CD4-positive, alpha-beta memory T cell (primary cell): ENCODE measurements around the gene AAR2. TPM values are rescaled to one million over a fixed set of nuclear protein-coding genes. Genes with fewer than 3 reads are reported as not detected.

Source experiments
- CTCF ChIA-PET: fragments of 350-600 bp; sonication (Branson Sonifier 250); formaldehyde crosslinking; loops from one replicate; lab custom pipeline; 2021; ENCODE audit warnings: inconsistent platforms; ENCODE audit not compliant: partially characterized antibody; lab: Charles Lee
- POLR2A ChIA-PET: fragments of 350-600 bp; sonication (Branson Sonifier 250); formaldehyde crosslinking; loops from one replicate; lab custom pipeline; 2021; ENCODE audit not compliant: partially characterized antibody; lab: Charles Lee
- DNase-seq, 5 donors: peaks; one replicate each; pipeline versions ENCODE4 v3.0.0 to v3.0.0-alpha.2; 2020 to 2022; ENCODE audit warnings: mixed read lengths in 1 of 5
- H3K27ac ChIP-seq: one replicate; pipeline ENCODE4 v1.7.0; 2013; ENCODE audit warnings: low read depth, low read length
- H3K27me3 ChIP-seq: 2 replicates; pipeline ENCODE4 v1.7.0; 2013; ENCODE audit warnings: mild to moderate bottlenecking, low read length, moderate library complexity; ENCODE audit not compliant: insufficient read depth
- H3K36me3 ChIP-seq: 2 replicates; pipeline ENCODE4 v1.7.0; 2013; ENCODE audit warnings: mild to moderate bottlenecking, low read length, moderate library complexity; ENCODE audit not compliant: insufficient read depth
- H3K4me1 ChIP-seq: 2 replicates; pipeline ENCODE4 v1.7.0; 2013; ENCODE audit warnings: mild to moderate bottlenecking, low read length, moderate library complexity; ENCODE audit not compliant: insufficient read depth
- H3K4me3 ChIP-seq, 2 donors: one replicate each; pipeline ENCODE4 v1.7.0; 2013; ENCODE audit warnings: low read length in 2 of 2, mild to moderate bottlenecking in 1 of 2
- H3K9me3 ChIP-seq, 2 donors: one replicate each; pipeline ENCODE4 v1.7.0; 2013; ENCODE audit warnings: low read length in 2 of 2, control low read depth in 1 of 2; ENCODE audit not compliant: control insufficient read depth in 1 of 2
- H3K27ac Mint-ChIP-seq, 7 donors: one replicate each; pipeline ENCODE4 v1.8.0; 2020 to 2021; ENCODE audit warnings: mixed read lengths in 7 of 7, mild to moderate bottlenecking in 6 of 7, inconsistent platforms in 3 of 7, moderate library complexity in 3 of 7
- H3K27me3 Mint-ChIP-seq, 2 donors: one replicate each; pipeline ENCODE4 v1.8.0; 2020 to 2021; ENCODE audit warnings: mixed read lengths in 2 of 2
- H3K36me3 Mint-ChIP-seq, 2 donors: one replicate each; pipeline ENCODE4 v1.8.0; 2020 to 2021; ENCODE audit warnings: mixed read lengths in 2 of 2, inconsistent platforms in 1 of 2, mild to moderate bottlenecking in 1 of 2
- H3K4me1 Mint-ChIP-seq, 4 donors: one replicate each; pipeline ENCODE4 v1.8.0; 2020 to 2021; ENCODE audit warnings: mixed read lengths in 4 of 4, mild to moderate bottlenecking in 1 of 4
- H3K4me3 Mint-ChIP-seq, 8 donors: one replicate each; pipeline ENCODE4 v1.8.0; 2020 to 2021; ENCODE audit warnings: mixed read lengths in 8 of 8, mild to moderate bottlenecking in 7 of 8, moderate library complexity in 6 of 8, inconsistent platforms in 3 of 8
- H3K9me3 Mint-ChIP-seq, 8 donors: one replicate each; pipeline ENCODE4 v1.8.0; 2020 to 2021; ENCODE audit warnings: mixed read lengths in 8 of 8, mild to moderate bottlenecking in 5 of 8, inconsistent platforms in 3 of 8, moderate library complexity in 1 of 8
- intact Hi-C: fragments of 100-400 bp; cut with micrococcal nuclease; formaldehyde crosslinking; loops from one replicate; pipeline ENCODE4 v1.15.1; 2023
- polyA plus RNA-seq, 2 donors: library from polyadenylated mRNA; unstranded; fragments of 300-500 nt; fragmentation: Illumina TruSeq; gene quantifications; one replicate each; pipeline ENCODE4 v1.2.3, GENCODE V29; 2021
- total RNA-seq, 2 experiments: library from RNA; stranded (reverse); gene quantifications; one replicate each; pipeline ENCODE4 v1.2.3, GENCODE V29; 2021

The AAR2 gene
- total and polyA plus RNA-seq, 4 experiments from 2014 or later: 21.7 to 54.3 (median 32.6) TPM

DNA sequence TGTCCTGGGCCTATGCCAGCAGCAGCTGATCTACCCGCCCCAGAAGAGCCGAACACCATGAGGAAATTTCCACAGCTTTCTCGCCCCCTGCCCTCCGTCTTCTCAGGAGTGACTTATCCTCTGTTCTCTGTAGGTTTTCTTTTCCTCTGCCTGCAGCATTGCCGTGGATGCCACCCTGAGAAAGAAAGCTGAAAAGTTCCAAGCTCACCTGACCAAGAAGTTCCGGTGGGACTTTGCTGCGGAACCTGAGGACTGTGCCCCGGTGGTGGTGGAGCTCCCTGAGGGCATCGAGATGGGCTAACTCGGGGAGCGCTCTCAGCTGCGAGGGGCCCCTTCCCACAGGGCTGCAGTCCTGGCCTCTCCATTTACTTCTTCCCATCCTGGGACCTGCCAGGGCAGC is 19.2 kb downstream of the AAR2 start:
- Histone ChIP-seq H3K9me3 (no peaks in the 10 kb centered on the region), H3K4me1 (no peaks in the 10 kb centered on the region), H3K36me3 (peaks cover 24% of the 10 kb centered on the region), H3K27ac (no peak overlapping the region), H3K4me3 (no peak overlapping the region), H3K27me3 (no peaks in the 10 kb centered on the region)
- Mint-ChIP-seq H3K9me3 (no peaks in the 10 kb centered on the region), H3K4me1 (peaks cover 4 to 21% (median 9%) of the 10 kb centered on the region in 4 donors), H3K4me3 (no peak overlapping the region), H3K27ac (no peak overlapping the region), H3K27me3 (no peaks in the 10 kb centered on the region), H3K36me3 (peaks cover 29 to 55% of the 10 kb centered on the region in 2 donors)
- ChIA-PET POLR2A (no interaction called here), CTCF (interaction anchor here (0.9 kb wide), 1 partner anchor 53 kb away, joined by 3 read pairs; no protein-coding TSS in a partner anchor)
- intact Hi-C loops: no loop called here
- DNase-seq: no peak

DNA sequence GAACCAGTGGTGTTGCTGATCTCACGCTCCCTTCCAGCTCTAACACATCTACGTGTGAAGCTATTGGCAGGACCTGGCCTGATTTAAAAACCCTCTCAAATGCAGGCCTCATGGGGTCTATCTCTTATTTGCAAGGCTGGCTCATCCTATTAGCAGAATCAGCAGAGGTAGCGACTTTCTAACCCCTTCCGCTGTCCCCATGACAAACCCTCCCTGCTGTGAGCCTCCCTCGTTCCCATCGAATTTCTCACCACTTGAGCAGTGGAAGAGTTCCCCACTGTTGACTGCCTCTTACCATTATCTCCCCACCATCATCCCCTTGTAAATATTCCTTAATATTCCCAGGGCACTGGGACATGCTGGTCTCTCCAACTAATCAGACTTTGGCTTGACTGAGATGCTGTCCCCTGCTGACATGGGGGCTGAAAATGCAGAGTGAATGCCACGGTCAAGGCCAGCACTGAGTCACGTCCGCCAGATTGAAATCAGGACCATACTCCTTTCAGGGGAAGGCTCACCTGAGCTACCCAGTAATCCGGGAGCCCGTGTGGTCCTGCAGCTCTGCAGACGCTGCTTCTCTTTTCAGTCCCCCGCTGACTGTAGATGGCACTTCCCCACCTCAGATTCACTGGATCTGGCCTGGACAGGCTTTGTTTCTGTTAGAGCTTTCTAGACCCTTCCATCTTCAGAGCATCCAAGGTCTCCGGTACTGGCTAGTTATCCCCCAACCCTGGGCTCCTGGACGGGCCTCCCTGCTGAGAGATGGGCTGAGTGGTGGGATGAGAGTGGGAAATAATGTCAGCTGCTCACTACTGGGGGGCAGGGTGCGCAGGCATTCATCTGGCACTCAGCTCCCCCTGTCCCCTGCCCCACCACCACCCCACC is 23.1 kb downstream of the AAR2 start:
- Mint-ChIP-seq H3K4me1 (no peaks in the 10 kb centered on the region), H3K27me3 (no peaks in the 10 kb centered on the region), H3K4me3 (no peak overlapping the region), H3K27ac (peak overlapping the region in 1 of 7 donors; percentile 61), H3K36me3 (peaks cover 18 to 22% of the 10 kb centered on the region in 2 donors), H3K9me3 (peaks cover 0 to 2% (median 0%) of the 10 kb centered on the region in 8 donors)
- Histone ChIP-seq H3K4me1 (no peaks in the 10 kb centered on the region), H3K36me3 (peaks cover 14% of the 10 kb centered on the region), H3K9me3 (no peaks in the 10 kb centered on the region), H3K27ac (no peak overlapping the region), H3K4me3 (no peak overlapping the region), H3K27me3 (no peaks in the 10 kb centered on the region)
- ChIA-PET CTCF (no interaction called here), POLR2A (no interaction called here)
- no peak for DNase-seq
- intact Hi-C loops: no loop called here

DNA sequence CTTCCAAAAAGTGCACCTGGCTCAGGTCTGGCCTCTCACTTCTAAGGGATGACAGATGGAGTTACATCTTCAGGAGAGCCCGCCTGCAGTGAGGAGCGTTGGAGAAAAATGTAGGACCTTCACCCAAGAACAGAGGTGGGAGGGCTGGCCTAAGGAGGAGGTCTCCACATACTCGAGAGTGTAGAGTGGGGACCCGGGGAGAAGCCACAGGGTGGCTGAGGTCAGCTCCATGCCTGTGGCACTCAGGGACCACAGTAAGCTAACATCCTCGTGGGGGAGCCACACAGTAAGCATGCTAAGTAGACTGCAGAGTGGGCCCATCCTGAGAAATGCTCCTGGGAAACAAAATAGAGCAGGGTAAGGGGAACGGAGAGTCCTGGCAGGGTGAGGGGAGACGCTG is 24.0 kb downstream of the AAR2 start:
- CTCF ChIA-PET: no interaction called here
- Mint-ChIP-seq H3K27me3 (no peaks in the 10 kb centered on the region), H3K4me1 (no peaks in the 10 kb centered on the region), H3K9me3 (peaks cover 0 to 2% (median 0%) of the 10 kb centered on the region in 8 donors), H3K27ac (peak overlapping the region in 2 of 7 donors; percentile 52 to 66), H3K36me3 (peaks cover 15 to 18% of the 10 kb centered on the region in 2 donors), H3K4me3 (no peak overlapping the region)
- no peak overlapping the region for H3K27ac ChIP-seq
- H3K27me3 ChIP-seq: no peaks in the 10 kb centered on the region
- POLR2A ChIA-PET: no interaction called here
- no peak for DNase-seq
- peaks cover 14% of the 10 kb centered on the region for H3K36me3 ChIP-seq
- no peaks in the 10 kb centered on the region for H3K4me1 ChIP-seq
- intact Hi-C loops: no loop called here
- H3K9me3 ChIP-seq: no peaks in the 10 kb centered on the region
- no peak overlapping the region for H3K4me3 ChIP-seq

DNA sequence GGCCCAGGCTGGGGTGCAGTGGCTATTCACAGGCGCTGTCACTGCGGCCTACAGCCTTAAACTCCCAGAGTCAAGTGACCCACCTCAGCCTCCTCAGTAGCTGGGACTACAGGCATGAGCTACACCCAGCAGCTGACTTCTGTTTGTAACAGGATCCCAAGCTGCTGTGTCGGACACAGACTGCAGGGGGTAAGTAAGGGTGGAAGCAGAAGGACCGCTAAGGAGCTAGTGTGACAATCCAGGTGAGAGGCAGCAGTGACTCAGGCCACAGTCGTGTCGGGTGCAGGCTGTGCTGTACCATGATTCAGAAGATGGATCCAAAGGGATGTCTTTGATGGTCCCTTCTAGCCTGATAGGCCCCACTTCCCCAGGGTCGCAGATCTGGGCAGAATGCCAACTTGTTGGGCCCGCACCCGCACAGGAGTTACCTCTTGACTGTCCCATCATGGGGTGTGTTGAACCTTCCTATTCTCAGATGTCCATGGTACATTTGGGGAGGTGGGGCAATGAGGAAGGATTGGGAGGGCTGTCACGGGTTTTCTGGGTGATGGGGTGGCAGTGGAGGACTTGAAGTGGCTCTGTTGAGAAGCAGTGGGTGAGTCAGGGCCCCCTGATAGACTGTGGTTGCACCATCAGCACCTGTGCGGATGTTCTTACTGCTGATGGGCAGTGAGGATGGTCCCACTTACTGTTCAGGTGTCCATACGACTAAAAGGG is 25.3 kb downstream of the AAR2 start:
- H3K36me3 ChIP-seq: peaks cover 6% of the 10 kb centered on the region
- H3K27me3 ChIP-seq: no peaks in the 10 kb centered on the region
- no peak overlapping the region for H3K27ac ChIP-seq
- peaks cover 0 to 2% (median 0%) of the 10 kb centered on the region in 8 donors for H3K9me3 Mint-ChIP-seq
- no peak overlapping the region for H3K4me3 ChIP-seq
- intact Hi-C loops: no loop called here
- ChIA-PET POLR2A (no interaction called here), CTCF (no interaction called here)
- H3K9me3 ChIP-seq: no peaks in the 10 kb centered on the region
- H3K4me1 Mint-ChIP-seq: no peaks in the 10 kb centered on the region
- H3K27ac Mint-ChIP-seq: peak overlapping the region in 1 of 7 donors; percentile 6
- DNase-seq: no peak
- peaks cover 7% of the 10 kb centered on the region in 2 donors for H3K36me3 Mint-ChIP-seq
- no peak overlapping the region for H3K4me3 Mint-ChIP-seq
- H3K27me3 Mint-ChIP-seq: no peaks in the 10 kb centered on the region
- H3K4me1 ChIP-seq: no peaks in the 10 kb centered on the region

DNA sequence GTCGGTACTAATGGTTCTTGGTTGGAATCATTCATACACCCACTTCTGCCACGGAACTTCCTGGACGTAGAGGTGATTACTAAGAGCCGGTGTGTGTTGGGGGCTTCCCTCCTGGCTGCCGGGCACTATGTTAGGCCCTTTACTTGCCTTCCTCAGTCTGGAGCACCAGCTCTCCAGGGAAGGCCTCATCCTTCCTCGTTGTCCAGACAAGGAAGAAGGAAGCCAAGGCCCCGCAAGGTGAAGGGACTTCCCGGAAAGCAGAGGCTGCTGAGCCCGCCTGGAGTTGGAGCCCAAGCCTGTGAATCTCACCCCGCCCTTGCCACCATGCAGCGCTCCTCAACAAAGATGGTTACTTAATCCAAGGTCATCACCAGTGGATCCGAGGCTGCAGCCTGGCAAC is 26.2 kb downstream of the AAR2 start:
- Histone ChIP-seq H3K9me3 (no peaks in the 10 kb centered on the region), H3K4me1 (no peaks in the 10 kb centered on the region), H3K4me3 (no peak overlapping the region), H3K27me3 (no peaks in the 10 kb centered on the region), H3K27ac (no peak overlapping the region), H3K36me3 (no peaks in the 10 kb centered on the region)
- Mint-ChIP-seq H3K36me3 (no peaks in the 10 kb centered on the region), H3K27ac (peak overlapping the region in 1 of 7 donors; percentile 43), H3K9me3 (peaks cover 0 to 2% (median 0%) of the 10 kb centered on the region in 8 donors), H3K4me3 (no peak overlapping the region), H3K27me3 (no peaks in the 10 kb centered on the region), H3K4me1 (no peaks in the 10 kb centered on the region)
- POLR2A ChIA-PET: no interaction called here
- CTCF ChIA-PET: no interaction called here
- intact Hi-C loops: no loop called here
- DNase-seq: no peak

DNA sequence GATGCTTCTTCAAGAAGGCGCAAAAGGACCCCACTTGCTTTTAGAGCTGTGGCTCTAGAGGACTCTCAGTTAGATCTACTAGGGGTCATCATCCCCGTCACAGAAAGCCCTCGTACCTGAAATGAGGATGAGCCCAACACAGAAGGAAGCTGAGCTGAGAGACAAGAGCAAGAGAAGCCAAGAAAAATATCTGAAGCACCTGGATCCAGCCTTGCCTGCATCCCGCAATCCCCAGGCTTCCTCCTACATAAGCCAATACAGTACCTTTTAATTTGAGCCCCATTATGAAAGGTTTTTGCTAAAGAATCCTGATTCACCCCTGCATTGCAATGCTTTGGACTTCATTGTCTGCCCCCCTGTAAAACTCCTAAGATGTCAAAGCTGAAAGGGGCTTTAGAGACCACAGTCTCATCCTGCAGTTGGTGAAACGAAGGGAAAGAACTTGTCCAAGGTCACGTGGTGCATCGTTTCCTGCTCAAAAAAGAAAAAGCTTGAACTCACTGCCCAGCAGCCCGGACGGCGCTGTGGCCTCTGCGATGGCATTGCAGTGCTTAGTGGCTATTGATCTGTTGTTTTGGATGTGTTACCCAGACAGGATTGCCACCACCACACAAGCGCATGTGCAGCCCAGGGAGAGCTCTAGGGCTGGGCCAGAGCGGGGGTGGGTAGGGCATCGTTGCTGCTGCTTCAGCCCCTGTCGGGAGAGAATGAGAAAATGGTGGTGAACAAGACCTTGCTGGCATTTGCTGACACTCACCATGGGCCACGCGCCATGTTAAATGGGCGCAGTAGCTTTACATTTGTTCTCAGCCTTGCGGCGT is 28.4 kb downstream of the AAR2 start:
- Histone ChIP-seq H3K4me3 (no peak overlapping the region), H3K27ac (no peak overlapping the region), H3K9me3 (no peaks in the 10 kb centered on the region), H3K4me1 (no peaks in the 10 kb centered on the region), H3K36me3 (no peaks in the 10 kb centered on the region), H3K27me3 (no peaks in the 10 kb centered on the region)
- peaks cover 0 to 2% (median 0%) of the 10 kb centered on the region in 8 donors for H3K9me3 Mint-ChIP-seq
- DNase-seq: no peak
- ChIA-PET CTCF (no interaction called here), POLR2A (no interaction called here)
- no peaks in the 10 kb centered on the region for H3K4me1 Mint-ChIP-seq
- H3K4me3 Mint-ChIP-seq: no peak overlapping the region
- no peaks in the 10 kb centered on the region for H3K36me3 Mint-ChIP-seq
- intact Hi-C loops: no loop called here
- no peaks in the 10 kb centered on the region for H3K27me3 Mint-ChIP-seq
- no peak overlapping the region for H3K27ac Mint-ChIP-seq

DNA sequence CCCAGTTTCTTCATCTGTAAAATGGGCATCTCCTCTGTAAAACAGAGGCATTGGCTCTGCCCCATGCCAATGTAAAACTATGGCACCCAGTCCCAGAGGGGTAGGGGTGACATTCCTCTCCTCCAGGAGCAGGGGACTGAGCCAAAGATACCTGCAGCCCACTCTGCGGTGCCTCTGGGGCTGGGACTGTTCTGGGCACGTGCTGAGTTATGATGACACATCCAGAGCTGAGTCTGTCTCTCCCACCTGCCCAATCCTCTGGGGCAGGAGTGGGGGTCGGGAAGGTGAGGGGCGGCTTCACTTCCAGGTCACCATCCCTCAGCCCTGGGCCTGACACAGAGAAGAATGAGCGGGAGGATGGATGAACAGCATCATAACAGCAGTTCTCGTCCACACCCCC is 29.9 kb downstream of the AAR2 start:
- ChIA-PET POLR2A (no interaction called here), CTCF (no interaction called here)
- Mint-ChIP-seq H3K27me3 (no peaks in the 10 kb centered on the region), H3K27ac (no peak overlapping the region), H3K4me3 (no peak overlapping the region), H3K36me3 (no peaks in the 10 kb centered on the region), H3K9me3 (no peaks in the 10 kb centered on the region), H3K4me1 (no peaks in the 10 kb centered on the region)
- no peaks in the 10 kb centered on the region for H3K36me3 ChIP-seq
- no peak for DNase-seq
- H3K27ac ChIP-seq: no peak overlapping the region
- no peaks in the 10 kb centered on the region for H3K9me3 ChIP-seq
- intact Hi-C loops: no loop called here
- no peaks in the 10 kb centered on the region for H3K27me3 ChIP-seq
- no peaks in the 10 kb centered on the region for H3K4me1 ChIP-seq
- no peak overlapping the region for H3K4me3 ChIP-seq
